H1 (cell line): ENCODE data around the gene OR2D3. TPM values are rescaled to one million over a fixed set of nuclear protein-coding genes. Genes with fewer than 3 reads are reported as not detected.

ENCODE experiments used
- BCL11A ChIP-seq, 2 experiments: IDR thresholded peaks; one replicate each; pipeline ENCODE4 v1.6.1; 2011; ENCODE audit warnings: low read depth in 2 of 2, low read length in 2 of 2, mild to moderate bottlenecking in 2 of 2
- CHD1 ChIP-seq: IDR thresholded peaks from 2 replicates; pipeline ENCODE4 v1.6.1; 2012; ENCODE audit warnings: low read depth, low read length, improper control_type of control experiment
- JUND ChIP-seq: IDR thresholded peaks from 2 replicates; pipeline ENCODE4 v1.6.1; 2011; ENCODE audit warnings: mild to moderate bottlenecking, improper control_type of control experiment, low read length
- POLR2A ChIP-seq, 2 experiments: IDR thresholded peaks; 1 replicate in 1 of 2; 2 replicates in 1 of 2; pipeline ENCODE4 v1.6.1; 2011; ENCODE audit warnings: low read depth in 2 of 2, low read length in 2 of 2, mild to moderate bottlenecking in 2 of 2; ENCODE audit errors: control extremely low read depth in 1 of 2
- POU5F1 ChIP-seq: IDR thresholded peaks from 2 replicates; pipeline ENCODE4 v1.6.1; 2011; ENCODE audit warnings: low read depth, mild to moderate bottlenecking, low read length, moderate library complexity
- RFX5 ChIP-seq: IDR thresholded peaks from 2 replicates; pipeline ENCODE4 v1.6.1; 2011; ENCODE audit warnings: low read depth, low read length, improper control_type of control experiment, borderline replicate concordance
- SIN3A ChIP-seq, 2 experiments: IDR thresholded peaks in 1 of 2; conservative IDR thresholded peaks in 1 of 2; 2 replicates each; pipeline ENCODE4 v1.6.1; 2011 to 2012; ENCODE audit warnings: low read length in 2 of 2, improper control_type of control experiment in 1 of 2, low read depth in 1 of 2, mild to moderate bottlenecking in 1 of 2
- SP1 ChIP-seq: IDR thresholded peaks from 2 replicates; pipeline ENCODE4 v1.6.1; 2011; ENCODE audit warnings: low read depth, low read length
- SP2 ChIP-seq: IDR thresholded peaks from 2 replicates; pipeline ENCODE4 v1.6.1; 2012; ENCODE audit warnings: mild to moderate bottlenecking, low read length, inconsistent platforms
- TCF12 ChIP-seq: IDR thresholded peaks from 2 replicates; pipeline ENCODE4 v1.6.1; 2011; ENCODE audit warnings: low read depth, mild to moderate bottlenecking, low read length
- polyA plus RNA-seq, 7 experiments: library from polyadenylated mRNA; depleted of rRNA in 3 of 7; stranded (reverse) in 5 of 7; unstranded in 2 of 7; fragments of >200 nt in 5 of 7; fragments of 200-250 nt in 2 of 7; gene quantifications; 1 replicate in 5 of 7; 2 replicates in 1 of 7; 4 replicates in 1 of 7; pipeline versions ENCODE4 v1.2.1 to v1.2.3, GENCODE V29; 2011 to 2013; ENCODE audit warnings: missing spikeins in 2 of 7, mixed read lengths in 2 of 7
- total RNA-seq: library from RNA; stranded (reverse); fragmentation: NEBNext Ultra II Directional; extraction: Animal tissue kit (Norgen Biotek cat#: 25700); gene quantifications from 2 replicates; pipeline ENCODE4 v1.2.1, GENCODE V29; 2021
- TF ChIP-seq, protein P1 (sequence below): fragments of 300-600 bp; sonication (generic); IDR thresholded peaks from 2 replicates; pipeline ENCODE4 v1.7.1; 2012; ENCODE audit warnings: low read length, moderate library complexity, mild to moderate bottlenecking, inconsistent platforms; ENCODE audit not compliant: insufficient replicate concordance

OR2D3 gene
- total and polyA plus RNA-seq, 2 of the 8 experiments (the other 6 are each of a cell fraction or from before 2014, with no cell fraction given): not detected

DNA sequence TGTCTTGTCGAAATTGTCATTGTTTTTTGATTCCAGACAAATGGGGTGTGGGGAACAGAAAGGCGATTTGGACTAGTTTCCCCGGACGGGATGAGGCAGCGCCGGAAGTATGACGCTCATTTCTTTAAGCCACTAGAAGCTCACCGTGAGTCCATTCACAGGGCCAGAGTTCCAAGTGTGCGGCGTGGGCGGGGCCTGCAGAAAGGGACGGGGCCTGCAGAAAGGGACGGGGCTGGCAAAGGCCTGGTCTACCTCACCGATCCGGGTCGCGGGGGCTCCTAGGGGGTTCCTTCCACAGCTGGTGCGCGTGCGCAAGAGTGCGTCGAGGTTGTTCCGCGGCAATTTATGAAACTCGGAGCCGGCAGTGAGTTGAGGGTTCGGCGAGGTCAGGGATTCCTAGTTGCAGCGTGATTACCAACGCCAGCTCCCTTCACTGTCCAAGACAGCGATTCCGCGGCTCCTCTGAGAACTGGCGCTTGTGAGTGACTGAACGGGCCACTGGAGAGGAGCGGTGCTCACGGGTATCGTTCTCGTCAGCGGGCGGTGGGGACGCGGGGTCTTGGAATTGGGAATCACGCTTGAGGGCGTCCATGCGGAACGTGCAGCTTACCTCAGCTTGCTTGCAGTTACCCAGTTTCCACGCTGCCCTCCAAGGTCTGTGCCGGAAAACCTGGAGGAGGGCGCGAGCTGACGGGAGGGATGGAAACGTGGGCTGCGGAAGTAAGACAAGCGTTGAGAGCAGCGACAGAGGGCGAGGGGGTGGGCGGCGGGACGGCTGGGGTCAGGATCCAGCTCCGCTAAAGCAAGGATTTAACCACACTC lies 5.6 kb downstream of the OR2D3 start, which contains the start of gene ZNF215 (continued):
- TF ChIP-seq, protein P1, sequence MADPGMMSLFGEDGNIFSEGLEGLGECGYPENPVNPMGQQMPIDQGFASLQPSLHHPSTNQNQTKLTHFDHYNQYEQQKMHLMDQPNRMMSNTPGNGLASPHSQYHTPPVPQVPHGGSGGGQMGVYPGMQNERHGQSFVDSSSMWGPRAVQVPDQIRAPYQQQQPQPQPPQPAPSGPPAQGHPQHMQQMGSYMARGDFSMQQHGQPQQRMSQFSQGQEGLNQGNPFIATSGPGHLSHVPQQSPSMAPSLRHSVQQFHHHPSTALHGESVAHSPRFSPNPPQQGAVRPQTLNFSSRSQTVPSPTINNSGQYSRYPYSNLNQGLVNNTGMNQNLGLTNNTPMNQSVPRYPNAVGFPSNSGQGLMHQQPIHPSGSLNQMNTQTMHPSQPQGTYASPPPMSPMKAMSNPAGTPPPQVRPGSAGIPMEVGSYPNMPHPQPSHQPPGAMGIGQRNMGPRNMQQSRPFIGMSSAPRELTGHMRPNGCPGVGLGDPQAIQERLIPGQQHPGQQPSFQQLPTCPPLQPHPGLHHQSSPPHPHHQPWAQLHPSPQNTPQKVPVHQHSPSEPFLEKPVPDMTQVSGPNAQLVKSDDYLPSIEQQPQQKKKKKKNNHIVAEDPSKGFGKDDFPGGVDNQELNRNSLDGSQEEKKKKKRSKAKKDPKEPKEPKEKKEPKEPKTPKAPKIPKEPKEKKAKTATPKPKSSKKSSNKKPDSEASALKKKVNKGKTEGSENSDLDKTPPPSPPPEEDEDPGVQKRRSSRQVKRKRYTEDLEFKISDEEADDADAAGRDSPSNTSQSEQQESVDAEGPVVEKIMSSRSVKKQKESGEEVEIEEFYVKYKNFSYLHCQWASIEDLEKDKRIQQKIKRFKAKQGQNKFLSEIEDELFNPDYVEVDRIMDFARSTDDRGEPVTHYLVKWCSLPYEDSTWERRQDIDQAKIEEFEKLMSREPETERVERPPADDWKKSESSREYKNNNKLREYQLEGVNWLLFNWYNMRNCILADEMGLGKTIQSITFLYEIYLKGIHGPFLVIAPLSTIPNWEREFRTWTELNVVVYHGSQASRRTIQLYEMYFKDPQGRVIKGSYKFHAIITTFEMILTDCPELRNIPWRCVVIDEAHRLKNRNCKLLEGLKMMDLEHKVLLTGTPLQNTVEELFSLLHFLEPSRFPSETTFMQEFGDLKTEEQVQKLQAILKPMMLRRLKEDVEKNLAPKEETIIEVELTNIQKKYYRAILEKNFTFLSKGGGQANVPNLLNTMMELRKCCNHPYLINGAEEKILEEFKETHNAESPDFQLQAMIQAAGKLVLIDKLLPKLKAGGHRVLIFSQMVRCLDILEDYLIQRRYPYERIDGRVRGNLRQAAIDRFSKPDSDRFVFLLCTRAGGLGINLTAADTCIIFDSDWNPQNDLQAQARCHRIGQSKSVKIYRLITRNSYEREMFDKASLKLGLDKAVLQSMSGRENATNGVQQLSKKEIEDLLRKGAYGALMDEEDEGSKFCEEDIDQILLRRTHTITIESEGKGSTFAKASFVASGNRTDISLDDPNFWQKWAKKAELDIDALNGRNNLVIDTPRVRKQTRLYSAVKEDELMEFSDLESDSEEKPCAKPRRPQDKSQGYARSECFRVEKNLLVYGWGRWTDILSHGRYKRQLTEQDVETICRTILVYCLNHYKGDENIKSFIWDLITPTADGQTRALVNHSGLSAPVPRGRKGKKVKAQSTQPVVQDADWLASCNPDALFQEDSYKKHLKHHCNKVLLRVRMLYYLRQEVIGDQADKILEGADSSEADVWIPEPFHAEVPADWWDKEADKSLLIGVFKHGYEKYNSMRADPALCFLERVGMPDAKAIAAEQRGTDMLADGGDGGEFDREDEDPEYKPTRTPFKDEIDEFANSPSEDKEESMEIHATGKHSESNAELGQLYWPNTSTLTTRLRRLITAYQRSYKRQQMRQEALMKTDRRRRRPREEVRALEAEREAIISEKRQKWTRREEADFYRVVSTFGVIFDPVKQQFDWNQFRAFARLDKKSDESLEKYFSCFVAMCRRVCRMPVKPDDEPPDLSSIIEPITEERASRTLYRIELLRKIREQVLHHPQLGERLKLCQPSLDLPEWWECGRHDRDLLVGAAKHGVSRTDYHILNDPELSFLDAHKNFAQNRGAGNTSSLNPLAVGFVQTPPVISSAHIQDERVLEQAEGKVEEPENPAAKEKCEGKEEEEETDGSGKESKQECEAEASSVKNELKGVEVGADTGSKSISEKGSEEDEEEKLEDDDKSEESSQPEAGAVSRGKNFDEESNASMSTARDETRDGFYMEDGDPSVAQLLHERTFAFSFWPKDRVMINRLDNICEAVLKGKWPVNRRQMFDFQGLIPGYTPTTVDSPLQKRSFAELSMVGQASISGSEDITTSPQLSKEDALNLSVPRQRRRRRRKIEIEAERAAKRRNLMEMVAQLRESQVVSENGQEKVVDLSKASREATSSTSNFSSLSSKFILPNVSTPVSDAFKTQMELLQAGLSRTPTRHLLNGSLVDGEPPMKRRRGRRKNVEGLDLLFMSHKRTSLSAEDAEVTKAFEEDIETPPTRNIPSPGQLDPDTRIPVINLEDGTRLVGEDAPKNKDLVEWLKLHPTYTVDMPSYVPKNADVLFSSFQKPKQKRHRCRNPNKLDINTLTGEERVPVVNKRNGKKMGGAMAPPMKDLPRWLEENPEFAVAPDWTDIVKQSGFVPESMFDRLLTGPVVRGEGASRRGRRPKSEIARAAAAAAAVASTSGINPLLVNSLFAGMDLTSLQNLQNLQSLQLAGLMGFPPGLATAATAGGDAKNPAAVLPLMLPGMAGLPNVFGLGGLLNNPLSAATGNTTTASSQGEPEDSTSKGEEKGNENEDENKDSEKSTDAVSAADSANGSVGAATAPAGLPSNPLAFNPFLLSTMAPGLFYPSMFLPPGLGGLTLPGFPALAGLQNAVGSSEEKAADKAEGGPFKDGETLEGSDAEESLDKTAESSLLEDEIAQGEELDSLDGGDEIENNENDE: no peak
- TF ChIP-seq BCL11A (IDR thresholded peaks at IDR 0.05; ENCODE audit: low read depth in 2 of 2, low read length in 2 of 2): no peak
- TF ChIP-seq SP1: no peak
- TF ChIP-seq SP2: no peak
- TF ChIP-seq SIN3A (conservative IDR thresholded peaks at IDR 0.05 in 1 of 2, IDR thresholded peaks at IDR 0.05 in 1 of 2; ENCODE audit: low read depth in 1 of 2, low read length in 2 of 2): no peak; a peak in 1 of 4 replicates
- TF ChIP-seq JUND: no peak; the same call in 1 of the 2 replicates
- no peak for TF ChIP-seq RFX5
- TF ChIP-seq TCF12: no peak
- TF ChIP-seq POU5F1: no peak
- TF ChIP-seq POLR2A (IDR thresholded peaks at IDR 0.05; ENCODE audit: control extremely low read depth in 1 of 2, low read depth in 2 of 2, low read length in 2 of 2): peak in 1 of 2 experiments; percentile 57; a peak in 2 of 3 replicates
- TF ChIP-seq CHD1: no peak
